Measurements from ENCODE around the gene AKAP8.

Gene AKAP8

DNA sequence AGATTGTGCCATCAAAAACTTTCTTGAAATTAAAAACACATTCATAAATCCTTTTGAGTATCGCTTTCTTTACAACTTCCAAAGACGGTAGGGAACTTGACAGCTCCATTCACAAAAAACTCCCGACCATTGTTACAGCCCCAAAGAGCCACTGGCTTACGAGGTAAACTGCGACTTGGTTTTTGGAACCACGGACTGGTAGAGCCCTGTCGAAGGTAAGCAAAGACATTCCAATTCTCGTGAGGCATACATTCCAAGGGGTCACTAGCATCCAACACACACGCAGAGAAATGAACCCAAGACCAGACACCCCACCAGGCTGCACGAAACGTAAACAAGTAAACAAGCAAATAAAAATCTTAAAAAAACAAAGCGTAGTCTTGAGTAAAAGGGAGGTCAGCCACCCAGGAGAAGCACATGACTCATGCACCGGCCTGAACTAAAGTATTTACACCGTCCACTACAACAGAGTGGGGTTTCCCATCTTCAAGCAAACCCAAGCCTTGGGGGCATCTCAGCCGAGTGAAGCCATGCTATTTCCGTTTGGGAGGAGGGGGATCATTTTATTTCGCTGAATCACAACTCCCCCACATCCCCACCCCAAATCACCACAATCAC, 48.7 kb downstream of the AKAP8 start:
- no peak for DNase-seq

GRCh38 chr19:15328312-15328711, 51.3 kb downstream of the AKAP8 start:
- no peak for DNase-seq

DNA sequence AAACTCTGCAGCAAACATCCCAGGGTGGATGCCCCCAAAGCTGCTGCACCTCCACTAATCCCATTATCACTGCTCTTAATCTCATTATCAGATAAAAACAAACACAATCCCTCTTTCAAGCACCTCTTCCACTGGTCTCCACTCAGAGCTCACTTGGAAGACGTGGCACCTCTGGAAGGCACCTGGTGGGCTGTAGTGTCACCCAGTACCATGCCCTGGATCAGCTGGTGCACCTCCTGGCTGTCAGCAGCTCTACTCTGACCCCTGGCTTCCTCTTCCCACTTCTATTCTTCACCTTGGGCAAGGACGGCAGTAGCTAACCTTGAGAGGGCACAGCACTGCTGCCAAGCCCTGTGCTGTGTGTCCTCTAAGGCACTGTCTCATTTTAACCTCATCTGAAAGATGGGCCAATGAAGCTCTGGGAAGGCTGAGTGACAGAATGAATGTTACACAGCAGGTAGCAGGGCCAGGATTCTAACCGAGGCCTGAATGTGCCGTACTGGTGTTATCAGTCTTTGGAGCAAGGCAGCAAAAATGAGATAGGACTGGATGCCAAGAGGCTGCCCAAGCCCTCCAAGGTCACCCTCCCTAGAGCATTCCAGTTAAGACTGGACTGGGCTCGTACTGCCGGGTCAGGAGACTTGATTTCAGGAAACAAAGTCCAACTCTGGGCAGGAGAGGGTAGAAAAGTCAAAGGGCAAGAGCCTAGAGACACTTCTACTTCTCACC, 54.6 kb downstream of the AKAP8 start:
- DNase-seq, result no peak

DNA sequence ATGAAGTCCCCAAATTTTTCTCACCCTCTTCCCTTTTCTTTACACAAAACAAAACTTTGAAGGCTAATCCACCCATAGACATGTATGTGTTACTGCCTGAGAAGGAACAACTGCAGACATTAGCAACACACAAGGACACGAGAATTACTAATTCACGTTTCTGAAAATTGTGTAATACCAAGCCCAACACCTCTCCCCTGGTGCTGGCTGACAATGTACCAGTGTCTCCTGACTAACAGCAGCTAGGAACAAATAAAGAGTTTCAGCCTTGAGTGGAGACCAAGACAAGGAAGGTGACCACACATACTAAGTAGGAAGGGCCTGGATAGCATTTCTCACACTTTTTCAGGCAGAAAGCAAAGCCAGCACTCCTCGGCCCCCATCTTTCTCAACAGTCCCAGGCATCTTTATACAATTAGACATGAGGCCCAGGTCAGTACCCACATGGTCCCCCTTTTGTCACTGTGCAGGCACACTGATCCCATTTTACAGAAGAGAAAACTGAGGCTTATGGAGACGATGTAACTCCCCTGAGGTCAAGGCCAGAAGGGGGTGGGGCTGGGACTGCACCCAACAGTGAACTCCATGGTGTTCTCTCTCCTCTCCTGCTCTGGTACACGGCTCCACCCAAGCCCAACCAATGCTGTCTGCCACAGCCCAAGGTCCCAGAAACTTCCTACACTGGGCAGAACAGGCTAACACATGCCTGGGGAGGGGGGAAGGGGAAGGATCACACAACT, 55.9 kb downstream of the AKAP8 start:
- DNase-seq, result no peak

DNA sequence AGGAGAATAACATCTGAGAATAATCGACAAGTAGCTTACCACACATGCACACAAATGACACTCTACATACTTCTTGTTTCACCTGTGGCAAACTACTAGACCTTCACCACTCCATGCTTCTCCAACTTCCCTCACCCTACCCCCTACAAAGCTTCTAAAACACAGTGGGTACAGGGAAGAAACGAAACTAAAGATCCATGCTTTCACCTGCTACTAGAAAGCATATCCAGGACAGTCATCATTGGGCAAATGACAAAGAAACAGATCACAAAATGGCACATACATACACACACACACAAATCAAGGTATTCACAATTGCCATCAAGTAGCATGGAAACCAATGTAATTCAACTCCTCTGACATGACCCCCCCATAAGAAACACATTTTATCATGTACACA, 57.8 kb downstream of the AKAP8 start:
- no peak for DNase-seq

GRCh38 chr19:15320116-15320515, 59.5 kb downstream of the AKAP8 start:
- DNase-seq, result no peak

DNA sequence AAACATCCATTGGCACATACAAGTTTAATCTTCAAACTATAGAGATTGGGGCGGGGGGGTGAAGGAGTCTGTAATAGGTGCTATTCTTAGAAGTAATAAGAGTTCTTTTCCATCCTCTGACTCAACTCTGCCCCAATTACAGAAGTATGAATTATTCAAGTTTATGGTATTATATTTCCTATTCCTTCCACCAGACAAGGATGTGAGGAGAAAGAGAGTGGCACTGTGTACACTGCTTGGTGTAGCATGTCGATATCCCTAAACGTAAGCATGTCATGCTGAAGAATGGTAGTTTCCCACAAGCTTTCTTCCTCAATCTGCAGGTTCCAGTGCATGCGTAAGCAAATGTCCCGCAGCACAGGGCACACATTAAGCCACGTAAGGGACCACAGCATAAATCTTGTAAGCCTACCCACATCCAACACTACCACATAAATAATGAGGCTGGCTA, 61.3 kb downstream of the AKAP8 start:
- no peak for DNase-seq

- no peak for DNase-seq
Observed at GRCh38 chr19:15317392-15318071, 62.1 kb downstream of the AKAP8 start.

DNA sequence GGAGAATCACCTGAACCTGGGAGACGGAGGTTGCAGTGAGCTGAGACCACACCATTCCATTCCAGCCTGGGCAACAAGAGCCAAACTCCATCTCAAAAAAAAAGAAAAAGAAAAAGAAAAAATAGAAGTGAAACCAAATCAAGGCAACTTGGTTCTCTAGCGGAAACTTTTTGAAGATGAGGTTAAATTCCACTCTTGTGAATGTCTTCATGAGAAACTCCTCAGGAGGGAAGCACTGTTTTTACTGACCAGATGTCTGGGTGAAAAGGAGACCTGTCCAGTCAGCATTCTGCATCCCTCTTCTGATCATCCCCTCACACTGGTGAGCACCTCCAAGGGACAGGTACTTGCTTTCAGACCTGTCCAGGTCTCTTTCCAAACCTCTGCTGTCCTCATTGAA, 63.1 kb downstream of the AKAP8 start:
- no peak for DNase-seq

DNA sequence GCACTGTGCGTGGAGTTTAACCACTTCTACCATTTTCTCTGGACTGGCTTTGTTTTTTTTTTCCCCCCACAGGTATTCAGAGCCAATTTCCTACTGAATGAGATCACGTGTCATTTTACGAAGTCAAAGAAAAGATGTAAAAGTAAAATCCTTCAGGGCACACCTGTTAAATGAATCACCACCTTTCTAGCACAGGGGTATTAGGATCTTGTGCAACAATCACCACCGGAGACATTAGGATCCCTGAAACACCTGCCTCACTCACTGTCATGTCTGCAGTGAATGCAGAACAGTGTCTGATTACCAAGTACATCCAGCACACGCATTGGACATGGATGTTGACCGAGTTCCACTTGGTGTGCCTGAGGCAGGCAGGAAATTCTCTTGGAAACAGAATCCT, 64.5 kb downstream of the AKAP8 start:
- DNase-seq, result peak; percentile 68

- no peak for DNase-seq
Observed at GRCh38 chr19:15313649-15314279, 65.8 kb downstream of the AKAP8 start.

DNA sequence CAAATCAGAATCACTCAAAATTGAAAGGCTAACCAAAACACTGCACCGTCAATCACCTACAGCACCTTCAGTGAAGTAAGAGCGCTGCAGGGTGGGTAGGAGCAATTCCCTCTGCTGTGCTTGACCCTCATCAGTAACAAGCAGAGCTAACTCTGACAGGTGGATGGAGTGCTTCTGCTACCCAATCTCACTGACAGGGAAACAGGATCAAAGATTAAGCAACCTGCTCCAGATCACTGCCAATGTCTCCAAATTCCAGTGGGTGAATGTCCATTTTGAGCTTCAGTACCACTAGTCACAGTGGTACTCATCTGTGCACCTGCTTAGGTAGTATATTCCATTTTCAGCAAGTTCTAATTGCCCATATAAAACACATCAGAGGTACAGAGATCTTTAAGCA, 72.4 kb downstream of the AKAP8 start:
- no peak for DNase-seq

GRCh38 chr19:15305582-15306334, 73.8 kb downstream of the AKAP8 start:
- DNase-seq, result no peak

DNA sequence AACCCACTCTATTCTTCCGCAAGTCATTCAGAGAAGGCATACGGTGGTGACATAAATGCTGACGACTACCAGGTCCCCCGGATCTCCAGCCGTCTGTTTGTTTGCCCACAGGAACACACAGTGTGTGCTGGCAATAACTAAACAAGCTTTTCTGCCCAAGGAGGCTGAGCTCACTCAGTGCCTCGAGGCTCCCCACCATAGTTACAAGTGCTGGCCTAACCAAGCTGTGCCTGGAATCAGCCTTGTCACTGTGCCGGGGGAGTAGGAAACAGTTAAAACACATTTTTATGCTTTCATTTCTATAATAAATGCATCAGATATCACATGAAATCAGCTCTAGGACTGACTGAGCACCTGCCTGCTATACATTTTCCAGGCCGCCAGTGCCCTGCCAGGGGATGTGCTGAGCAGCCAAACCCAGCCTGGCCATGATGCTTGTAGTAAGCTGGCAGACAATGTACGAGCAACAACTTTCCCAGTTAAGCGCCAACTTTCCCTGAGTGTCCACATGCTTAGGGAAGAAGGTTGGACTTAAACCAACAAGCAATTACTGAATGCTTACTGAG, 75.4 kb downstream of the AKAP8 start:
- no peak for DNase-seq

Measured in NCI-H2107 (cell line).